WTC11 (cell line): ENCODE results near the gene FDXR. TPM values are rescaled to one million over a fixed set of nuclear protein-coding genes. Genes with fewer than 3 reads are reported as not detected.

Experiments used
- ATAC-seq: fragments of 200-7000 bp; cut with Tn5 transposase; 2 replicates; pipeline ENCODE4 v1.10.0; 2021; ENCODE audit warnings: mild to moderate bottlenecking, moderate library complexity
- CTCF ChIA-PET: fragments of 300-600 bp; sonication (Branson Sonifier 250); formaldehyde crosslinking; loops from one replicate; lab custom pipeline; 2021; ENCODE audit warnings: antibody characterized with exemption; lab: Charles Lee
- POLR2A ChIA-PET: fragments of 350-600 bp; sonication (Branson Sonifier 250); formaldehyde crosslinking; loops from one replicate; lab custom pipeline; 2021; ENCODE audit warnings: antibody characterized with exemption; lab: Charles Lee
- DNase-seq: peaks from one replicate; pipeline ENCODE4 v3.0.0; 2021; ENCODE audit warnings: low spot score
- H3K27ac Mint-ChIP-seq: 2 replicates; pipeline ENCODE4 v1.8.0; 2021; ENCODE audit warnings: mixed read lengths
- H3K27me3 Mint-ChIP-seq: 2 replicates; pipeline ENCODE4 v1.8.0; 2021; ENCODE audit warnings: low read depth, mild to moderate bottlenecking, moderate library complexity, mixed read lengths
- H3K36me3 Mint-ChIP-seq: 2 replicates; pipeline ENCODE4 v1.8.0; 2021; ENCODE audit warnings: mixed read lengths
- H3K4me1 Mint-ChIP-seq: 2 replicates; pipeline ENCODE4 v1.8.0; 2022; ENCODE audit warnings: mixed read lengths
- H3K4me3 Mint-ChIP-seq: 2 replicates; pipeline ENCODE4 v1.8.0; 2021; ENCODE audit warnings: mild to moderate bottlenecking, moderate library complexity, mixed read lengths
- H3K9me3 Mint-ChIP-seq: 2 replicates; pipeline ENCODE4 v1.8.0; 2021; ENCODE audit warnings: mixed read lengths
- E2F1 ChIP-seq: sonication (generic); formaldehyde crosslinking; IDR thresholded peaks from 2 replicates; pipeline ENCODE4 v1.8.0; 2022; ENCODE audit warnings: mild to moderate bottlenecking, missing genetic modification reagents
- ELF4 ChIP-seq: sonication (generic); formaldehyde crosslinking; IDR thresholded peaks from 2 replicates; pipeline ENCODE4 v1.8.1; 2022; ENCODE audit warnings: low read depth, mild to moderate bottlenecking, moderate library complexity, missing genetic modification reagents
- ESRRA ChIP-seq: sonication (generic); formaldehyde crosslinking; IDR thresholded peaks from 2 replicates; pipeline ENCODE4 v1.8.1; 2022; ENCODE audit warnings: mild to moderate bottlenecking, missing genetic modification reagents, borderline replicate concordance
- FOXP4 ChIP-seq: sonication (generic); formaldehyde crosslinking; IDR thresholded peaks from 2 replicates; pipeline ENCODE4 v1.8.0; 2022; ENCODE audit warnings: mild to moderate bottlenecking, missing genetic modification reagents
- GABPB1 ChIP-seq: sonication (generic); formaldehyde crosslinking; IDR thresholded peaks from 2 replicates; pipeline ENCODE4 v1.8.1; 2023; ENCODE audit warnings: mild to moderate bottlenecking, missing genetic modification reagents
- HMGA2 ChIP-seq: fragments of 250-450 bp; sonication (Bioruptor Pico); IDR thresholded peaks from 2 replicates; pipeline ENCODE4 v1.4.0; 2021; ENCODE audit warnings: mild to moderate bottlenecking, moderate library complexity
- HMGXB4 ChIP-seq: sonication (generic); formaldehyde crosslinking; IDR thresholded peaks from 2 replicates; pipeline ENCODE4 v1.8.1; 2023; ENCODE audit warnings: mild to moderate bottlenecking, moderate library complexity, missing genetic modification reagents
- IRF1 ChIP-seq: sonication (generic); formaldehyde crosslinking; IDR thresholded peaks from 2 replicates; pipeline ENCODE4 v1.8.0; 2023; ENCODE audit warnings: missing genetic modification reagents
- KAT7 ChIP-seq: sonication (generic); formaldehyde crosslinking; IDR thresholded peaks from 2 replicates; pipeline ENCODE4 v1.8.1; 2023; ENCODE audit warnings: missing genetic modification reagents, mild to moderate bottlenecking, borderline replicate concordance
- OVOL2 ChIP-seq: fragments of 250-450 bp; sonication (Bioruptor Pico); IDR thresholded peaks from 2 replicates; pipeline ENCODE4 v1.9.0; 2021; ENCODE audit warnings: mild to moderate bottlenecking, borderline replicate concordance
- PRRX2 ChIP-seq: fragments of 250-450 bp; sonication (Bioruptor Pico); IDR thresholded peaks from 2 replicates; pipeline ENCODE4 v1.8.0; 2021; ENCODE audit warnings: mild to moderate bottlenecking
- SMAD3 ChIP-seq: sonication (generic); formaldehyde crosslinking; IDR thresholded peaks from 2 replicates; pipeline ENCODE4 v1.8.0; 2022; ENCODE audit warnings: missing genetic modification reagents, mild to moderate bottlenecking, borderline replicate concordance
- SMAD4 ChIP-seq: sonication (generic); formaldehyde crosslinking; IDR thresholded peaks from 2 replicates; pipeline ENCODE4 v1.8.0; 2022; ENCODE audit warnings: mild to moderate bottlenecking, missing genetic modification reagents
- TP53 ChIP-seq: sonication (generic); formaldehyde crosslinking; IDR thresholded peaks from 2 replicates; pipeline ENCODE4 v1.8.1; 2023; ENCODE audit warnings: mild to moderate bottlenecking, missing genetic modification reagents
- ZNF232 ChIP-seq: sonication (generic); formaldehyde crosslinking; IDR thresholded peaks from 2 replicates; pipeline ENCODE4 v1.8.0; 2022; ENCODE audit warnings: mild to moderate bottlenecking, missing genetic modification reagents
- ZNF671 ChIP-seq: fragments of 250-450 bp; sonication (Bioruptor Pico); IDR thresholded peaks from 2 replicates; pipeline ENCODE4 v1.8.0; 2021; ENCODE audit warnings: mild to moderate bottlenecking
- total RNA-seq: library from RNA; stranded (reverse); gene quantifications from 3 replicates; pipeline ENCODE4 v1.2.3, GENCODE V29; 2021
- TF ChIP-seq, protein P1 (sequence below): fragments of 250-450 bp; sonication (Bioruptor Pico); IDR thresholded peaks from 2 replicates; pipeline ENCODE4 v1.9.0; 2021; ENCODE audit warnings: moderate library complexity, mild to moderate bottlenecking, inconsistent platforms, borderline replicate concordance
- TF ChIP-seq, protein P2 (sequence below): sonication (generic); formaldehyde crosslinking; IDR thresholded peaks from 2 replicates; pipeline ENCODE4 v1.8.1; 2022; ENCODE audit warnings: low read depth, mild to moderate bottlenecking, moderate library complexity, missing genetic modification reagents, borderline replicate concordance
- TF ChIP-seq, protein P3 (sequence below): sonication (generic); formaldehyde crosslinking; IDR thresholded peaks from 2 replicates; pipeline ENCODE4 v1.8.1; 2023; ENCODE audit warnings: mild to moderate bottlenecking, missing genetic modification reagents

The FDXR gene
- total RNA-seq, 1 experiment from 2014 or later: 52.8 TPM

DNA sequence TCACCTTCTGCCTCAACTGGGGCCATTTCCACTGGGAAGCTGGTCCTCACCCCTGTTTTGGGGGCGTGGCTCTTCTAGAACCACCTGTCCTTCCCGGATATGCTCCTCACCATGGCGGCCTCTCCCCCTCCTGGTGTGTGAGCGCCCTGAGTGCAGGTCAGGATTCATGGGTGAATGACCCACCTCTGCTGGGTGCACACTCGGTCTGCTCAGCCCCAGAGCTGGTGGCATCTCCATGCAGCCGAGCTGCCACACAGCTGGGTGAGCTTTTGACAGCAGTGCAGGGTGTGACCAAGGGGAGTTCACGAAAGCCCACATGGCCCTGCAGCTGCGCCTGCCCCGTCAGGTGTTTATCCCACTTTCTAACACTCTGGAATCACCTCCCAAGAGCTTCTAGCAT, 40.4 kb downstream of the FDXR start:
- no peak overlapping the region for H3K4me3 Mint-ChIP-seq
- POLR2A ChIA-PET: no interaction called here
- no peak for TF ChIP-seq ESRRA (CRISPR knock-in tag)
- DNase-seq: no peak
- H3K4me1 Mint-ChIP-seq: no peaks in the 10 kb centered on the region
- no peak overlapping the region; the same call in 1 of the 2 replicates for H3K27ac Mint-ChIP-seq
- H3K9me3 Mint-ChIP-seq: no peaks in the 10 kb centered on the region
- ATAC-seq: no peak
- H3K27me3 Mint-ChIP-seq: no peaks in the 10 kb centered on the region
- H3K36me3 Mint-ChIP-seq: no peaks in the 10 kb centered on the region; the same call in 1 of the 2 replicates
- CTCF ChIA-PET: interaction anchor here (1.1 to 5.1 kb wide), 4 partner anchors 8 to 29 kb away, joined by 4 to 31 read pairs (median 11); no protein-coding TSS in a partner anchor

- no peaks in the 10 kb centered on the region; the same call in 1 of the 2 replicates for H3K36me3 Mint-ChIP-seq
- DNase-seq (no peak), ATAC-seq (no peak)
- H3K27me3 Mint-ChIP-seq: no peaks in the 10 kb centered on the region
- no peaks in the 10 kb centered on the region for H3K9me3 Mint-ChIP-seq
- H3K4me1 Mint-ChIP-seq: no peaks in the 10 kb centered on the region
- CTCF ChIA-PET: interaction anchor here (0.7 to 5.1 kb wide), 6 partner anchors 9 to 41 kb away, joined by 3 to 31 read pairs (median 8); no protein-coding TSS in a partner anchor
- no peak overlapping the region for H3K4me3 Mint-ChIP-seq
- POLR2A ChIA-PET: no interaction called here
- TF ChIP-seq SMAD4 (CRISPR knock-in tag) (no peak), FOXP4 (CRISPR knock-in tag) (no peak), GABPB1 (no peak), SMAD3 (CRISPR knock-in tag) (no peak)
- no peak overlapping the region for H3K27ac Mint-ChIP-seq
Observed at GRCh38 chr17:74831444-74832146, 41.2 kb downstream of the FDXR start.

DNA sequence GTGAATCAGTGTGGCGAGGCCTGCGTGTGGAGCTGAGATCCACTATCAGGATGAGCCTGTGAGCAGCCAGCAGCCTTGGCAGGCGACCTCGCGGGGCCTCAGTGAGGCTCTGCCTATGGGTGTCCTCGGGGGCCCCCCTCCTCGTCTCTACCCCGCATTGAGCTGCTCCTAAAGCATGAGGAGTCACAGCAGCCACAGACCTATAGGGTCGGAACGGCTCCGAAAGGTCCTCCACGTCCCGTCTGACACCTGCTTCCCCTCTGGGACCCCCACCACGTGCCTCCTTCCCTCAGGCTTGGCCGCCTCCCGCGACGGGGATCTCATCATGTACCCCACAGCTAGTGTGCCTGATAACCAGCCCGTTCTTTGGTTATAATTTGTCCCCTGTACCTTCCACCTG, 41.9 kb downstream of the FDXR start:
- Mint-ChIP-seq H3K4me1 (no peaks in the 10 kb centered on the region), H3K27ac (no peak overlapping the region), H3K36me3 (no peaks in the 10 kb centered on the region), H3K27me3 (no peaks in the 10 kb centered on the region), H3K9me3 (no peaks in the 10 kb centered on the region), H3K4me3 (no peak overlapping the region)
- CTCF ChIA-PET: interaction anchor here (0.7 to 5.1 kb wide), 4 partner anchors 10 to 40 kb away, joined by 3 to 31 read pairs (median 12); no protein-coding TSS in a partner anchor
- DNase-seq (no peak), ATAC-seq (no peak)
- POLR2A ChIA-PET: no interaction called here
- TF ChIP-seq SMAD3 (CRISPR knock-in tag): no peak
- TF ChIP-seq TP53 (CRISPR knock-in tag): no peak
- no peak for TF ChIP-seq ELF4 (CRISPR knock-in tag)
- TF ChIP-seq E2F1 (CRISPR knock-in tag): no peak
- TF ChIP-seq PRRX2 (CRISPR knock-in tag): no peak
- TF ChIP-seq HMGXB4 (CRISPR knock-in tag): no peak
- no peak for TF ChIP-seq OVOL2 (CRISPR knock-in tag)
- TF ChIP-seq, protein P1, sequence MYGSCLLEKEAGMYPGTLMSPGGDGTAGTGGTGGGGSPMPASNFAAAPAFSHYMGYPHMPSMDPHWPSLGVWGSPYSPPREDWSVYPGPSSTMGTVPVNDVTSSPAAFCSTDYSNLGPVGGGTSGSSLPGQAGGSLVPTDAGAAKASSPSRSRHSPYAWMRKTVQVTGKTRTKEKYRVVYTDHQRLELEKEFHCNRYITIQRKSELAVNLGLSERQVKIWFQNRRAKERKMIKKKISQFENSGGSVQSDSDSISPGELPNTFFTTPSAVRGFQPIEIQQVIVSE (CRISPR knock-in tag): no peak
- no peak for TF ChIP-seq ZNF232 (CRISPR knock-in tag)
- TF ChIP-seq, protein P2, sequence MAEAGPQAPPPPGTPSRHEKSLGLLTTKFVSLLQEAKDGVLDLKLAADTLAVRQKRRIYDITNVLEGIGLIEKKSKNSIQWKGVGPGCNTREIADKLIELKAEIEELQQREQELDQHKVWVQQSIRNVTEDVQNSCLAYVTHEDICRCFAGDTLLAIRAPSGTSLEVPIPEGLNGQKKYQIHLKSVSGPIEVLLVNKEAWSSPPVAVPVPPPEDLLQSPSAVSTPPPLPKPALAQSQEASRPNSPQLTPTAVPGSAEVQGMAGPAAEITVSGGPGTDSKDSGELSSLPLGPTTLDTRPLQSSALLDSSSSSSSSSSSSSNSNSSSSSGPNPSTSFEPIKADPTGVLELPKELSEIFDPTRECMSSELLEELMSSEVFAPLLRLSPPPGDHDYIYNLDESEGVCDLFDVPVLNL: no peak
- no peak for TF ChIP-seq HMGA2
- TF ChIP-seq IRF1 (CRISPR knock-in tag): no peak
- no peak for TF ChIP-seq KAT7
- TF ChIP-seq, protein P3, sequence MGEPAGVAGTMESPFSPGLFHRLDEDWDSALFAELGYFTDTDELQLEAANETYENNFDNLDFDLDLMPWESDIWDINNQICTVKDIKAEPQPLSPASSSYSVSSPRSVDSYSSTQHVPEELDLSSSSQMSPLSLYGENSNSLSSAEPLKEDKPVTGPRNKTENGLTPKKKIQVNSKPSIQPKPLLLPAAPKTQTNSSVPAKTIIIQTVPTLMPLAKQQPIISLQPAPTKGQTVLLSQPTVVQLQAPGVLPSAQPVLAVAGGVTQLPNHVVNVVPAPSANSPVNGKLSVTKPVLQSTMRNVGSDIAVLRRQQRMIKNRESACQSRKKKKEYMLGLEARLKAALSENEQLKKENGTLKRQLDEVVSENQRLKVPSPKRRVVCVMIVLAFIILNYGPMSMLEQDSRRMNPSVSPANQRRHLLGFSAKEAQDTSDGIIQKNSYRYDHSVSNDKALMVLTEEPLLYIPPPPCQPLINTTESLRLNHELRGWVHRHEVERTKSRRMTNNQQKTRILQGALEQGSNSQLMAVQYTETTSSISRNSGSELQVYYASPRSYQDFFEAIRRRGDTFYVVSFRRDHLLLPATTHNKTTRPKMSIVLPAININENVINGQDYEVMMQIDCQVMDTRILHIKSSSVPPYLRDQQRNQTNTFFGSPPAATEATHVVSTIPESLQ (CRISPR knock-in tag): no peak
- no peak for TF ChIP-seq ZNF671 (CRISPR knock-in tag)
